AG04449 (cell line): ENCODE measurements around the gene ANO6.
A peak's percentile ranks its signal among the peaks of the same experiment; 100 is the strongest.

Experiments used
- CTCF ChIA-PET: fragments of 350-600 bp; formaldehyde crosslinking; extraction: SDS; loops from one replicate; lab custom pipeline; 2021; ENCODE audit warnings: antibody characterized with exemption; lab: Yijun Ruan, JAX
- POLR2A ChIA-PET: fragments of 400-600, 350-600 bp; formaldehyde crosslinking; extraction: SDS; loops from one replicate; lab custom pipeline; 2020; ENCODE audit warnings: antibody characterized with exemption, inconsistent platforms; lab: Yijun Ruan, JAX
- DNase-seq: peaks from one replicate; pipeline ENCODE4 v3.0.0-alpha.2; 2010; ENCODE audit warnings: low read depth, low spot score
- H3K4me3 ChIP-seq: 2 replicates; pipeline ENCODE4 v1.5.1; 2011; ENCODE audit warnings: low read depth, mild to moderate bottlenecking, control low read depth, low read length
- CTCF ChIP-seq: IDR thresholded peaks from one replicate; pipeline ENCODE4 v1.5.1; 2011; ENCODE audit warnings: mild to moderate bottlenecking, moderate library complexity, low read length, control low read depth, inconsistent platforms; ENCODE audit not compliant: insufficient read depth; ENCODE audit errors: missing control alignments

ANO6 gene

GRCh38 chr12:45329238-45329637 is 113.3 kb downstream of the ANO6 start:
- TF ChIP-seq CTCF = no peak
- POLR2A ChIA-PET = no interaction called here
- no peak for DNase-seq
- H3K4me3 ChIP-seq = no peak overlapping the region
- CTCF ChIA-PET = no interaction called here

- ChIA-PET POLR2A (no interaction called here), CTCF (no interaction called here)
- DNase-seq = no peak
- no peak overlapping the region for H3K4me3 ChIP-seq
- TF ChIP-seq CTCF = no peak
These were observed 113.8 kb downstream of the ANO6 start for GRCh38 chr12:45329702-45330101.

- CTCF ChIA-PET = interaction anchor here (1.9 kb wide), 1 partner anchor 57 kb away, joined by 8 read pairs; no protein-coding TSS in a partner anchor
These were observed 115.7 kb downstream of the ANO6 start for GRCh38 chr12:45331552-45331951.

GRCh38 chr12:45334396-45334795 is 118.5 kb downstream of the ANO6 start:
- POLR2A ChIA-PET = no interaction called here
- no peak for TF ChIP-seq CTCF
- no peak for DNase-seq
- no peak overlapping the region for H3K4me3 ChIP-seq
- CTCF ChIA-PET = no interaction called here

More at GRCh38 chr12:45331552-45331951, 115.7 kb downstream of the ANO6 start:
- DNase-seq = no peak
- H3K4me3 ChIP-seq = no peak overlapping the region
- POLR2A ChIA-PET = no interaction called here
- TF ChIP-seq CTCF = no peak

- no peak overlapping the region for H3K4me3 ChIP-seq
- CTCF ChIA-PET = interaction anchor here (1.0 to 1.1 kb wide), 2 partner anchors 9 to 19 kb away, joined by 3 to 6 read pairs; no protein-coding TSS in a partner anchor
- peak; percentile 92 for DNase-seq
- POLR2A ChIA-PET = interaction anchor here (0.7 to 1.2 kb wide), 3 partner anchors 12 to 68 kb away, joined by 3 to 4 read pairs (median 3); no protein-coding TSS in a partner anchor
- TF ChIP-seq CTCF = no peak
These were observed 120.4 kb downstream of the ANO6 start for GRCh38 chr12:45336331-45336730.

- DNase-seq = peak; percentile 84
- CTCF ChIA-PET = interaction anchor here (1.0 to 1.3 kb wide), 2 partner anchors 9 to 72 kb away, joined by 3 to 6 read pairs; no protein-coding TSS in a partner anchor
- POLR2A ChIA-PET = interaction anchor here (1.1 to 1.2 kb wide), 2 partner anchors 12 to 69 kb away, joined by 3 to 4 read pairs; no protein-coding TSS in a partner anchor
- no peak overlapping the region for H3K4me3 ChIP-seq
- TF ChIP-seq CTCF = no peak
These were observed 121.1 kb downstream of the ANO6 start for GRCh38 chr12:45336762-45337596.
